Measurements from ENCODE around the gene SRRM4. TPM values are rescaled to one million over a fixed set of nuclear protein-coding genes. Genes with fewer than 3 reads are reported as not detected.

The SRRM4 gene
- total RNA-seq, 1 experiment from 2014 or later = 1.4 TPM

DNA sequence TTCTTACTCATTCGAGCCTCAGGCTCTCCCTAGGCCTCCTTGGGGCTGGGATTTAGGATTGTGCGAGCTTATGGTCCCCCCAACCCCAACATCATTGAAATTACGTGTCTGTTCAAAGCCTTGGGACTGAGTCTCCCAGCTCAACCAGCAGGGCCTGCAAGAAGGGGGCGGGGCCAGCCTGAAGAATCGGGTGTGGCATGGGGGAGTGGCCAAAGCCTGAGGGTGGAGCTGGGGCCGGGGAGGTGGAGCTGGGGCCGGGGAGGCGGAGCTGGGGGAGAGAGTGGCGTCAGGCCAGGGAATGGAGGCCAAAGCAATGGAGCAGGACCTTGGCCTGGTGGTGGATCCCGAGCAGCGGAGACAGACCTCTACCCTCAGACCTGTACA is 173.1 kb downstream of the SRRM4 start:
- Histone ChIP-seq H2AFZ (ENCODE audit: low read length) (no peak overlapping the region), H3K23me2 (ENCODE audit: insufficient read length, low read depth, low read length, poor library complexity, severe bottlenecking) (peaks cover 13% of the 10 kb centered on the region), H3K9ac (ENCODE audit: extremely low read depth, insufficient read length, low read length) (peak overlapping the region; percentile 96), H2BK20ac (ENCODE audit: low read depth, low read length, poor library complexity, severe bottlenecking) (no peak overlapping the region), H3K4me1 (ENCODE audit: insufficient read depth, low read length) (peaks cover 4% of the 10 kb centered on the region; the same call in 1 of the 2 replicates), H2BK12ac (ENCODE audit: insufficient read length, low read depth, low read length) (peak overlapping the region; percentile 96), H3K4ac (ENCODE audit: low read depth, low read length) (peak overlapping the region; percentile 68; the same call in 1 of the 2 replicates), H3K14ac (ENCODE audit: insufficient read depth, low read length) (peak overlapping the region; percentile 93), H4K8ac (replicated peaks; ENCODE audit: insufficient read length, low read depth, low read length) (peak overlapping the region; percentile 97), H3K79me1 (ENCODE audit: insufficient read depth, low read depth, low read length, poor library complexity, severe bottlenecking) (no peaks in the 10 kb centered on the region), H3K27ac (ENCODE audit: insufficient read length, low read depth, low read length) (peak overlapping the region; percentile 96), H3K18ac (ENCODE audit: insufficient read length, low read depth, low read length) (peak overlapping the region; percentile 95), H3K23ac (ENCODE audit: insufficient read length, low read depth, low read length) (no peak overlapping the region), H3T11ph (ENCODE audit: low read length) (no peak overlapping the region), H3K79me2 (ENCODE audit: insufficient read depth, low read length) (no peaks in the 10 kb centered on the region), H4K91ac (ENCODE audit: insufficient read length, low read depth, low read length) (peak overlapping the region; percentile 97), H3K9me3 (ENCODE audit: control insufficient read depth, low read depth, low read length) (peaks cover 7% of the 10 kb centered on the region), H2BK120ac (ENCODE audit: low read depth, low read length, poor library complexity, severe bottlenecking) (peak overlapping the region; percentile 83), H4K5ac (ENCODE audit: insufficient read length, low read depth, low read length) (peak overlapping the region; percentile 94), H3K4me2 (ENCODE audit: insufficient read depth, insufficient read length, low read length) (peak overlapping the region; percentile 93), H2BK5ac (ENCODE audit: insufficient read length, low read length) (peak overlapping the region; percentile 98), H2AK5ac (ENCODE audit: insufficient read length, low read length) (no peak overlapping the region), H3K56ac (ENCODE audit: insufficient read length, low read depth, low read length) (peak overlapping the region; percentile 45), H3K27me3 (ENCODE audit: insufficient read depth, low read length) (no peaks in the 10 kb centered on the region), H2BK15ac (ENCODE audit: low read depth, low read length) (no peak overlapping the region), H4K20me1 (ENCODE audit: control insufficient read depth, insufficient read depth, insufficient read length) (no peaks in the 10 kb centered on the region)
- Mint-ChIP-seq H3K27ac (peak overlapping the region; percentile 99 to 100 (median 100)), H3K9me3 (peaks cover 12 to 13% of the 10 kb centered on the region in 2 experiments; a peak in 4 of 5 replicates), H3K4me3 (peak overlapping the region; percentile 88 to 89), H3K27me3 (ENCODE audit: low read depth) (no peaks in the 10 kb centered on the region; the same call in 1 of the 2 replicates), H3K4me1 (peaks cover 20 to 28% of the 10 kb centered on the region in 2 experiments), H3K36me3 (ENCODE audit: insufficient read depth in 1 of 3, low read depth in 3 of 3) (peaks cover 25 to 34% (median 29%) of the 10 kb centered on the region in 3 experiments)
- TF ChIP-seq CTCF (conservative IDR thresholded peaks at IDR 0.05) = no peak
- peak; percentile 97 for DNase-seq
- WGBS (ENCODE audit: extremely low coverage, insufficient read length, low lambda C conversion rate) = no CpG with 5 or more reads among the region's 11 CpGs

All from H9 (cell line).